Progenitor cell of endocrine pancreas (in vitro differentiated cells): ENCODE measurements around the gene PRSS57. TPM values are rescaled to one million over a fixed set of nuclear protein-coding genes. Genes with fewer than 3 reads are reported as not detected.
"Not testable (repeated sequence)": the region's sequence is repeated elsewhere in the genome, so short reads cannot be mapped to it uniquely, and the experiment has no call there.

Experiments used
- DNase-seq: peaks from one replicate; pipeline ENCODE4 v3.0.0; 2021; ENCODE audit warnings: low spot score; ENCODE audit not compliant: unreplicated experiment
- H3K27ac Mint-ChIP-seq: 2 replicates; pipeline ENCODE4 v1.8.0; 2021; ENCODE audit warnings: mild to moderate bottlenecking, moderate library complexity, mixed read lengths
- H3K27me3 Mint-ChIP-seq: 2 replicates; pipeline ENCODE4 v1.8.0; 2021; ENCODE audit warnings: mixed read lengths
- H3K36me3 Mint-ChIP-seq: 2 replicates; pipeline ENCODE4 v1.8.0; 2022; ENCODE audit warnings: mixed read lengths; ENCODE audit not compliant: insufficient read depth
- H3K4me1 Mint-ChIP-seq: 2 replicates; pipeline ENCODE4 v1.8.0; 2021; ENCODE audit warnings: low read depth, mixed read lengths
- H3K4me3 Mint-ChIP-seq: 2 replicates; pipeline ENCODE4 v1.8.0; 2021; ENCODE audit warnings: low read depth, mild to moderate bottlenecking, moderate library complexity, mixed read lengths
- H3K9me3 Mint-ChIP-seq: 2 replicates; pipeline ENCODE4 v1.8.0; 2021; ENCODE audit warnings: low read depth, mixed read lengths
- CTCF ChIP-seq: fragments of 200-600 bp; sonication (generic); IDR thresholded peaks from one replicate; pipeline ENCODE4 v1.5.0; 2021; ENCODE audit warnings: antibody characterized with exemption, mild to moderate bottlenecking; ENCODE audit not compliant: unreplicated experiment
- total RNA-seq: library from RNA; stranded (reverse); gene quantifications from 2 replicates; pipeline ENCODE4 v1.2.1, GENCODE V29; 2021

The PRSS57 gene
- total RNA-seq, 1 donor from 2014 or later: not detected

- Mint-ChIP-seq H3K27ac (no peak overlapping the region), H3K36me3 (peaks cover 10% of the 10 kb centered on the region), H3K4me3 (no peak overlapping the region), H3K9me3 (no peaks in the 10 kb centered on the region), H3K27me3 (no peaks in the 10 kb centered on the region), H3K4me1 (no peaks in the 10 kb centered on the region)
- no peak for DNase-seq
- no peak for TF ChIP-seq CTCF
These were observed 37.2 kb upstream of the PRSS57 start for GRCh38 chr19:732148-733069.

GRCh38 chr19:731000-731399 lies 35.7 kb upstream of the PRSS57 start:
- no peak for DNase-seq
- Mint-ChIP-seq H3K27me3 (no peaks in the 10 kb centered on the region), H3K4me3 (no peak overlapping the region), H3K9me3 (no peaks in the 10 kb centered on the region), H3K27ac (no peak overlapping the region), H3K36me3 (peaks cover 14% of the 10 kb centered on the region), H3K4me1 (no peaks in the 10 kb centered on the region)
- TF ChIP-seq CTCF: no peak

GRCh38 chr19:729965-730668 lies 34.9 kb upstream of the PRSS57 start:
- Mint-ChIP-seq H3K27ac (no peak overlapping the region), H3K36me3 (peaks cover 14% of the 10 kb centered on the region), H3K27me3 (no peaks in the 10 kb centered on the region), H3K4me3 (no peak overlapping the region), H3K4me1 (no peaks in the 10 kb centered on the region), H3K9me3 (no peaks in the 10 kb centered on the region)
- no peak for DNase-seq
- TF ChIP-seq CTCF: no peak

GRCh38 chr19:729564-729963 lies 34.3 kb upstream of the PRSS57 start:
- not testable (repeated sequence) for H3K27me3 Mint-ChIP-seq, H3K4me3 Mint-ChIP-seq, DNase-seq, H3K4me1 Mint-ChIP-seq, H3K9me3 Mint-ChIP-seq, H3K27ac Mint-ChIP-seq
- peaks cover 14% of the 10 kb centered on the region for H3K36me3 Mint-ChIP-seq

- TF ChIP-seq CTCF: no peak
- no peak overlapping the region for H3K4me3 Mint-ChIP-seq
- no peaks in the 10 kb centered on the region for H3K4me1 Mint-ChIP-seq
- H3K36me3 Mint-ChIP-seq: peaks cover 7% of the 10 kb centered on the region
- H3K9me3 Mint-ChIP-seq: no peaks in the 10 kb centered on the region
- H3K27ac Mint-ChIP-seq: no peak overlapping the region
- no peaks in the 10 kb centered on the region for H3K27me3 Mint-ChIP-seq
- DNase-seq: no peak
These were observed 32.8 kb upstream of the PRSS57 start for GRCh38 chr19:728011-728410.
